Measurements from ENCODE around the gene LIN28B. TPM values are rescaled to one million over a fixed set of nuclear protein-coding genes. Genes with fewer than 3 reads are reported as not detected.

Gene LIN28B
- total RNA-seq, 2 donors from 2014 or later: not detected

- TF ChIP-seq, protein P1, sequence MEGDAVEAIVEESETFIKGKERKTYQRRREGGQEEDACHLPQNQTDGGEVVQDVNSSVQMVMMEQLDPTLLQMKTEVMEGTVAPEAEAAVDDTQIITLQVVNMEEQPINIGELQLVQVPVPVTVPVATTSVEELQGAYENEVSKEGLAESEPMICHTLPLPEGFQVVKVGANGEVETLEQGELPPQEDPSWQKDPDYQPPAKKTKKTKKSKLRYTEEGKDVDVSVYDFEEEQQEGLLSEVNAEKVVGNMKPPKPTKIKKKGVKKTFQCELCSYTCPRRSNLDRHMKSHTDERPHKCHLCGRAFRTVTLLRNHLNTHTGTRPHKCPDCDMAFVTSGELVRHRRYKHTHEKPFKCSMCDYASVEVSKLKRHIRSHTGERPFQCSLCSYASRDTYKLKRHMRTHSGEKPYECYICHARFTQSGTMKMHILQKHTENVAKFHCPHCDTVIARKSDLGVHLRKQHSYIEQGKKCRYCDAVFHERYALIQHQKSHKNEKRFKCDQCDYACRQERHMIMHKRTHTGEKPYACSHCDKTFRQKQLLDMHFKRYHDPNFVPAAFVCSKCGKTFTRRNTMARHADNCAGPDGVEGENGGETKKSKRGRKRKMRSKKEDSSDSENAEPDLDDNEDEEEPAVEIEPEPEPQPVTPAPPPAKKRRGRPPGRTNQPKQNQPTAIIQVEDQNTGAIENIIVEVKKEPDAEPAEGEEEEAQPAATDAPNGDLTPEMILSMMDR (IDR thresholded peaks at IDR 0.05): no peak
These were observed 2.3 kb downstream of the LIN28B start for GRCh38 chr6:104959026-104959858.

GRCh38 chr6:104969108-104969507 is 12.2 kb downstream of the LIN28B start:
- H3K27ac ChIP-seq: no peak overlapping the region
- H3K4me3 ChIP-seq: no peak overlapping the region
- no peaks in the 10 kb centered on the region for H3K27me3 ChIP-seq
- TF ChIP-seq, protein P1 (IDR thresholded peaks at IDR 0.05): no peak
- H3K9me3 ChIP-seq: no peaks in the 10 kb centered on the region
- DNase-seq (ENCODE audit: low spot score): no peak
- no peaks in the 10 kb centered on the region for H3K4me1 ChIP-seq
- no peaks in the 10 kb centered on the region for H3K36me3 ChIP-seq

More at GRCh38 chr6:104959026-104959858, 2.3 kb downstream of the LIN28B start:
- Histone ChIP-seq H3K27me3 (peaks cover 13 to 33% of the 10 kb centered on the region in 2 donors), H3K4me3 (no peak overlapping the region), H3K27ac (no peak overlapping the region), H3K4me1 (peaks cover 0 to 3% of the 10 kb centered on the region in 2 donors), H3K36me3 (no peaks in the 10 kb centered on the region), H3K9me3 (peaks cover 0 to 5% of the 10 kb centered on the region in 2 donors)
- DNase-seq (ENCODE audit: low spot score): no peak

DNA sequence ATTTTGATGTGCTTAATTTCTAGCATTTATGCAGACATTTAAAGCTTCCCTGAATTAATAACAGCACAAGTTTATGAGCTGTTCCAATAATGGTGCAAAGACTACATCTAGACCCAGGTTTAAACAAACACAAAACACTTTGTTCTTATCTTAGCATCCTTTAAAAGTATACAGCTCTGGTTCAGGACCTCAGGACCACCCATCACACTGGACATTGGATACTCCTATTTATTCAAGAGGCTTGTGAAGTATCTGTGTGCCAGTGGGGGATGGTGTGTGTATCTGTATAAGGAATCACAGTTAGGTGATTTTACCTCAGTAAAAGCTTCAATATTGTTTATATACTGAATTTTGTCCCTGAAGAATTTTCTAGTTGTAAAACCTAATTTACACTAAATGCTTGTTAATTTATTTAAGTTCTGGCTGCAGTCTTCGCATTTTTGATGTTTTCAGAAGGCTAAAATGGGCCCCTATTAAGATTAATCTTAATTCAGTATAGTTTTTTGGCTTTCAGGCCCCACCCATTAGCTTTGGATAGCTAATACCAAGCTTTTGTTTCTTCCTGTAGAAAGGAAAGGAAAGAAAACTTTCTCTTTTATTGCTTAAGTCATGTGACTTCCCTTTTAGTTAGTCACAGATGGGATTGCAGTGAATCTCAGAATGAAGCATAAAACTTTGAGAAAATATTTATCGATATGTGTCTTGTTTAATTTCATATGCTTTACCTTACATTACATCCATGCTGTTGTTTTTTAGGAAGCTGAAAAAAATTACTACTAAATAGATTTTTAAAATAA is 13.1 kb downstream of the LIN28B start:
- no peaks in the 10 kb centered on the region for H3K4me1 ChIP-seq
- no peaks in the 10 kb centered on the region for H3K9me3 ChIP-seq
- H3K27me3 ChIP-seq: no peaks in the 10 kb centered on the region
- no peak overlapping the region for H3K27ac ChIP-seq
- DNase-seq (ENCODE audit: low spot score): no peak
- TF ChIP-seq, protein P1 (IDR thresholded peaks at IDR 0.05): no peak
- H3K36me3 ChIP-seq: no peaks in the 10 kb centered on the region
- no peak overlapping the region for H3K4me3 ChIP-seq

GRCh38 chr6:104973404-104973803 is 16.5 kb downstream of the LIN28B start:
- Histone ChIP-seq H3K27me3 (no peaks in the 10 kb centered on the region), H3K27ac (no peak overlapping the region), H3K36me3 (no peaks in the 10 kb centered on the region), H3K4me1 (no peaks in the 10 kb centered on the region), H3K4me3 (no peak overlapping the region), H3K9me3 (no peaks in the 10 kb centered on the region)
- DNase-seq (ENCODE audit: low spot score): no peak
- TF ChIP-seq, protein P1 (IDR thresholded peaks at IDR 0.05): no peak

- TF ChIP-seq, protein P1 (IDR thresholded peaks at IDR 0.05): no peak
- DNase-seq (ENCODE audit: low spot score): no peak
- no peak overlapping the region for H3K4me3 ChIP-seq
- H3K9me3 ChIP-seq: no peaks in the 10 kb centered on the region
- no peaks in the 10 kb centered on the region for H3K36me3 ChIP-seq
- H3K27me3 ChIP-seq: no peaks in the 10 kb centered on the region
- no peak overlapping the region for H3K27ac ChIP-seq
- H3K4me1 ChIP-seq: no peaks in the 10 kb centered on the region
These were observed 26.4 kb downstream of the LIN28B start for GRCh38 chr6:104983296-104983695.
